ENCODE measurements around the gene FAM53B.

Gene FAM53B

GRCh38 chr10:124569623-124570470 is 174.3 kb downstream of the FAM53B start:
- no peak for DNase-seq

All from activated naive CD4-positive, alpha-beta T cell treated with anti-CD3 and anti-CD28 coated beads, Interleukin-2, amount 50 U/mL, for 16 hours (primary cell).